WERI-Rb-1 (cell line): Measurements from ENCODE around the gene ZNF618.

Experiments used
- DNase-seq: peaks from one replicate; pipeline ENCODE4 v3.0.0-alpha.2; 2020
- H3K27ac ChIP-seq: fragments of 250-450 bp; sonication (Bioruptor Pico); 2 replicates; pipeline ENCODE4 v1.5.1; 2020; ENCODE audit warnings: mild to moderate bottlenecking, moderate library complexity
- H3K27me3 ChIP-seq: fragments of 250-450 bp; sonication (Bioruptor Pico); 2 replicates; pipeline ENCODE4 v1.5.1; 2021; ENCODE audit warnings: mild to moderate bottlenecking, low read depth, moderate library complexity; ENCODE audit not compliant: insufficient read depth, severe bottlenecking
- H3K36me3 ChIP-seq: fragments of 250-450 bp; sonication (Bioruptor Pico); 2 replicates; pipeline ENCODE4 v1.5.1; 2020; ENCODE audit warnings: mild to moderate bottlenecking, moderate library complexity
- H3K4me3 ChIP-seq: 2 replicates; pipeline ENCODE4 v1.5.1; 2011; ENCODE audit warnings: low read depth, mild to moderate bottlenecking, control low read depth, low read length
- H3K9me3 ChIP-seq: fragments of 250-450 bp; sonication (Bioruptor Pico); 2 replicates; pipeline ENCODE4 v1.5.1; 2021; ENCODE audit warnings: mild to moderate bottlenecking, moderate library complexity; ENCODE audit not compliant: severe bottlenecking
- CTCF ChIP-seq: IDR thresholded peaks from 2 replicates; pipeline ENCODE4 v1.5.1; 2011; ENCODE audit warnings: low read depth, mild to moderate bottlenecking, control low read depth, inconsistent platforms, low read length

The ZNF618 gene

GRCh38 chr9:113950195-113951031 is 74.3 kb downstream of the ZNF618 start:
- H3K4me3 ChIP-seq: no peak overlapping the region
- H3K9me3 ChIP-seq: no peaks in the 10 kb centered on the region
- no peak overlapping the region for H3K27ac ChIP-seq
- no peak for DNase-seq
- no peaks in the 10 kb centered on the region for H3K36me3 ChIP-seq
- TF ChIP-seq CTCF: no peak
- H3K27me3 ChIP-seq: peaks cover 81% of the 10 kb centered on the region

GRCh38 chr9:113951032-113951372 is 74.9 kb downstream of the ZNF618 start:
- H3K27ac ChIP-seq: no peak overlapping the region
- no peak for TF ChIP-seq CTCF
- no peaks in the 10 kb centered on the region for H3K36me3 ChIP-seq
- peaks cover 81% of the 10 kb centered on the region for H3K27me3 ChIP-seq
- H3K9me3 ChIP-seq: no peaks in the 10 kb centered on the region
- no peak for DNase-seq
- no peak overlapping the region for H3K4me3 ChIP-seq

- Histone ChIP-seq H3K4me3 (no peak overlapping the region), H3K27ac (no peak overlapping the region)
Observed at GRCh38 chr9:113952676-113953075, 76.6 kb downstream of the ZNF618 start.

GRCh38 chr9:113953531-113953930 is 77.4 kb downstream of the ZNF618 start:
- no peak for DNase-seq
- Histone ChIP-seq H3K27me3 (peaks cover 63% of the 10 kb centered on the region), H3K9me3 (no peaks in the 10 kb centered on the region), H3K36me3 (no peaks in the 10 kb centered on the region), H3K4me3 (no peak overlapping the region), H3K27ac (no peak overlapping the region)
- TF ChIP-seq CTCF: no peak

More at GRCh38 chr9:113952676-113953075, 76.6 kb downstream of the ZNF618 start:
- H3K36me3 ChIP-seq: no peaks in the 10 kb centered on the region
- peaks cover 68% of the 10 kb centered on the region for H3K27me3 ChIP-seq
- no peak for TF ChIP-seq CTCF
- no peaks in the 10 kb centered on the region for H3K9me3 ChIP-seq
- DNase-seq: no peak

- H3K9me3 ChIP-seq: no peaks in the 10 kb centered on the region
- H3K27me3 ChIP-seq: peaks cover 52% of the 10 kb centered on the region
- H3K36me3 ChIP-seq: no peaks in the 10 kb centered on the region
- DNase-seq: no peak
- no peak overlapping the region for H3K27ac ChIP-seq
- no peak overlapping the region for H3K4me3 ChIP-seq
- TF ChIP-seq CTCF: no peak
Observed at GRCh38 chr9:113954591-113954990, 78.5 kb downstream of the ZNF618 start.
